Activated naive CD4-positive, alpha-beta T cell (primary cell): ENCODE data around the gene C19orf53.
"Not testable (repeated sequence)": the region's sequence is repeated elsewhere in the genome, so short reads cannot be mapped to it uniquely, and the experiment has no call there.

Source experiments
- DNase-seq, 4 experiments: peaks; one replicate each; lab custom pipeline; 2025; lab: John Stamatoyannopoulos, UW

The C19orf53 gene

DNA sequence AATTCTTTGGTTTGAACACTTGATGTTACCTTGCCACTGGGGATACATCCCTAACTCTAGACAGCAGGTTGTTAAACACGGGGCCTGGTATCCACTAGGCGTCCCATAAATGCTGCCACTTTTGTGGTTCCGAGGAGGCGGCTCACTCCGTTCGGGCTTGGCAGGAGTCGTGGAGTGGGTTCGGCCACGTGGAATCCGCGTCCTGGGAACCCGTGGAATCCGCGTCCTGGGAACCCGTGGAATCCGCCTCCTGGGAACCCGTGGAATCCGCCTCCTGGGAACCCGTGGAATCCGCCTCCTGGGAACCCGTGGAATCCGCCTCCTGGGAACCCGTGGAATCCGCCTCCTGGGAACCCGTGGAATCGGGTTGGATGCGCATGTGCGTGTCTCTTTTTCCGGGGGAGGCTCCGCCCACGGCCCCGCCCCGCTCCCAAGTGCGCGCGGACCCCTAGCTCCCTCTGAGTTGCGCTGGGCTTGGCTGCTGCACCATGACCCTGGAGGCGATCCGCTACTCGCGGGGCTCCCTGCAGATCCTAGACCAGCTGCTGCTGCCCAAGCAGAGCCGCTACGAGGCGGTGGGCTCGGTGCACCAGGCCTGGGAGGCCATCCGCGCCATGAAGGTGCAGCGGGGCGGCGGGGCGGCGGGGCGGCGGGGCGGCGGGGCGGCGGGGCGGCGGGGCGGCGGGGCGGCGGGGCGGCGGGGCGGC, 10.0 kb upstream of the C19orf53 start, which contains the start of gene MRI1:
TSS of gene MRI1 (plus strand) at position 422 of the 707 bp plus-strand sequence. CDS start at position 489, 67 bp downstream.
- peak in 3 of 4 experiments; percentile 20 to 56 (median 37) for DNase-seq

DNA sequence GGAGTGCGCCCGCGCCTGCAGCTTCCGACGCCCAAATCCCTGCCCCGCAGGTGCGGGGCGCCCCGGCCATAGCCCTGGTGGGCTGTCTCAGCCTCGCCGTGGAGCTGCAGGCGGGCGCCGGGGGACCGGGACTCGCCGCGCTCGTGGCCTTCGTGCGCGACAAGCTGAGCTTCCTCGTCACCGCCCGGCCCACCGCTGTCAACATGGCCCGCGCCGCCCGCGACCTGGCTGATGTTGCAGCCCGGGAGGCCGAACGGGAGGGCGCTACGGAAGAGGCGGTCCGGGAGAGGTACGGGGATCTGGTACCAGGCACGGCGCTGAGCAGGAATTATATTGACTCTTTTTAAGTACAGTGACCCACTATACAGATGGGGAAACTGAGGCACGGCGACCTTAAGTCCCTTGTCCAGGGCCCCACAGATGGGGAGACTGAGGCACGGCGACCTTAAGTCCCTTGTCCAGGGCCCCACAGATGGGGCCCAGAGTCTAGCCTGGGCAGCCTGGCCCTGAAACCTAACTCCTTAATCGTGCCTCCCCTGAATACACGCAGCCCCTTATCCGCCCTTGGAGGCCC, 9.3 kb upstream of the C19orf53 start:
- DNase-seq, result peak in 1 of 4 experiments; percentile 15

- no peak for DNase-seq
Observed at GRCh38 chr19:13765395-13766094, 8.7 kb upstream of the C19orf53 start.

- DNase-seq, result no peak
Observed at GRCh38 chr19:13766095-13766481, 8.2 kb upstream of the C19orf53 start.

DNA sequence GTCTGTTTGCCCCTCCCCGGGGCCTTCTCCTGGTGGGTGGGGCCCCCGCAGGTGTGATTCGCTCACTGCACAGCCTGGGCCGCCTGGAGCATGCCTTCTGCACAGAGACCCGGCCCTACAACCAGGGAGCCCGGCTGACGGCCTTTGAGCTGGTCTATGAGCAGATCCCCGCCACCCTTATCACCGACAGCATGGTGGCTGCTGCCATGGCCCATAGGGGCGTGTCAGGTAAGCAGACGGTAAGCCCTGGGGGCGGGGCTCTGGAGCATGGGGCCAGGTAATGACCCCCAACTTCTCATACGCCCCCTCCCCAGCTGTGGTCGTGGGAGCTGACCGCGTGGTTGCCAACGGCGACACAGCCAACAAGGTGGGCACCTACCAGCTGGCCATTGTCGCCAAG, 5.7 kb upstream of the C19orf53 start:
- DNase-seq, result no peak

DNA sequence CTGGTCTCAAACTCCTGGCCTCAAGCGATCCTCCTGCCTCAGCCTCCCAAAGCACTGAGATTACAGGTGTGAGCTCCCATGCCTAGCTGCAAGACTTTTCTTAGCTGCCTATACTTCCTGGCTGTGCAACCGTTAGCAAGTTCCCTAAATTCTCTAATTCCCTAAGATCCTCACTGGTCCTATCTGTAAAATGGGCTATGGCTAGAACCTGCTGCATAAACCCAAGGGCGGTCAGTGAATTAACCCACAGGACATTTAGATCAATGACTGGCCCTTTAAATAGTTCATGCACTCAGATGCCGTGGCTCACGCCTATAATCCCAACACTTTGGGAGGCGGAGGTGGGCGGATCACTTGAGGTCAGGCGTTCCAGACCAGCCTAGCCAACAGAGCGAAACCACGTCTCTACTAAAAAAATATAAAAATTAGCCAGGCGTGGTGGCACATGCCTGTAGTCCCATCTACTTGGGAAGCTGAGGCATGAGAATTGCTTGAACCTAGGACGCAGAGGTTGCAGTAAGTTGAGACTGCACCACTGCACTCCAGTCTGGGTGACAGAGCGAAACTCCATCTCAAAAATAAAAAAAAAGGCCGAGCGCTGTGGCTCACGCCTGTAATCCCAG, 4.1 kb upstream of the C19orf53 start:
- no peak for DNase-seq

GRCh38 chr19:13778398-13778797, 4.1 kb downstream of the C19orf53 start:
- DNase-seq, result no peak

DNA sequence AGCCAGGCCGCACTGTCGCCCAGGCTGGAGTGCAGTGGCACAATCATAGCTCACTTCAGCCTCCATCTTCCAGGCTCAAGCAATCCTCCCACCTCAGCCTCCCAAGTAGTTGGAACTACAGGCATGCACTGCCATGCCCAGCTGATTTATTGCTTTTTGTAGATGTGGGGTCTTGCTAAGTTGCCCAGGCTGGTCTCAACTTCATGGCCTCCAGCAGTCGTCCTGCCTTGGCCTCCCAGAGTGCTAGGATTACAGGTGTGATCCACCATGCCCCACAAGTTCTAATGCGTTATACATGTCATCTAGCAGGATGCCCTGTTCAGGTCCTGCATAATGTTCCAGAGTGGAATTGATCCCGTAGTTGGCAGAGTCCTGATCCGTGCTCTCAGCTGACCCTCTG, 4.6 kb downstream of the C19orf53 start:
- DNase-seq, result no peak

GRCh38 chr19:13779794-13780193, 5.5 kb downstream of the C19orf53 start:
- not testable (repeated sequence) for DNase-seq

- DNase-seq, result no peak
Observed at GRCh38 chr19:13781547-13781946, 7.3 kb downstream of the C19orf53 start.

DNA sequence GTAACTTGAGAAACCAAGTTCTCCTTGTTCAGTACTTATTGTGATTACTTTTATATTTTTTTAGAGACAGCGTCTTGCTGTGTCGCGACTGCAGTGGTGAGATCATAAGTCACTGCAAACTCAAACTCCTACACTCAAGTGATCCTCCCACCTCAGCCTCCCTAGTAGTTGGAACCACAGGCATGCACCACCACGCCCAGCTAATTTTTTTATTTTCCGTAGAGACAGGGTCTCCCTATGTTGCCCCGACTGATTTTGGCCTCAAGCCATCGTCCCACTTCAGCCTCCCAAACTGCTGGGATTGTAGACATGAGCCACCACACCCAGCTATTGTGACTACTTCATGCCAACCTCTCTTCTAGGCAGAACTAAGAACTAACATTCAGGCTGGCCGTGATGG, 8.3 kb downstream of the C19orf53 start:
- DNase-seq, result no peak

DNA sequence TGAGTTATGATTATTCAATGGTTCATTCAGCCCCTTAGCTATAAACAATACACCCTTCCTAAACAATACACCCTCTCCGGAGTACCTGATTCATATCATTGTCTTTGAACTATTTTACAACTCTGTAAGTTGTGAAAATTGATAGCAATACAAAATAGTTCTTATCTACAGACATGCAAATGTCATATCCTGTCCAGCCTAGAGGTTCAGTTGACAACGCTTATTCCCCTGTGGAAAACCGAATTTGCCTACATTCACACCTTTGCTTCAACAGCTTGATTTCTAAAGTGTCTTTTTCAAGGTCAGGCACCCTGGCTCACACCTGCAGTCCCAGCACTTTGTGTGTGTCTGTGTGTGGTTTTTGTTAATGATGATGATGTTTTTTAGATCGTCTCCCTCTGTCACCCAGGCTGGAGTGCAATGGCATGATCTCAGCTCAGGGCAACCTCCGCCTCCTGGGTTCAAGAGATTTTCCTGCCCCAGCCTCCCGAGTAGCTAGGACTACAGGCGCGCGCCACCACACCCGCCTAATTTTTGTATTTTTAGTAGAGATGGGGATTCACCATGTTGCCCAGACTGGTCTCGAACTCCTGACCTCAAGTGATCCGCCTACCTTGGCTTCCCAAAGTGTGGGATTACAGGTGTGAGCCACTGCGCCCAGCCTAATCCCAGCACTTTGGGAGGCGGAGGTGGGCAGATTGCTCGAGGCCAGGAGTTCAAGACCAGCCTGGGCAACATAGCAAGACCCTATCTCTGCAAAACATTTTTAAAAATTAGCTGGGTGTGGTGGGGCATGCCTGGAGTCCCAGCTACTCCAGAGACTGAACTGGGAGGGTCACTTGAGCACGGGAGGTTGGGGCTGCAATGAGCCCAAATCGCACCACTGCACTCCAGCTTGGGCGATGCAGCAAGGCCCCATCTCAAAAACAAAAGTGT, 9.6 kb downstream of the C19orf53 start:
- DNase-seq, result no peak

GRCh38 chr19:13784731-13785452, 10.6 kb downstream of the C19orf53 start:
- peak; percentile 20 to 71 (median 44) for DNase-seq

GRCh38 chr19:13788991-13789390, 14.7 kb downstream of the C19orf53 start:
- DNase-seq, result no peak

DNA sequence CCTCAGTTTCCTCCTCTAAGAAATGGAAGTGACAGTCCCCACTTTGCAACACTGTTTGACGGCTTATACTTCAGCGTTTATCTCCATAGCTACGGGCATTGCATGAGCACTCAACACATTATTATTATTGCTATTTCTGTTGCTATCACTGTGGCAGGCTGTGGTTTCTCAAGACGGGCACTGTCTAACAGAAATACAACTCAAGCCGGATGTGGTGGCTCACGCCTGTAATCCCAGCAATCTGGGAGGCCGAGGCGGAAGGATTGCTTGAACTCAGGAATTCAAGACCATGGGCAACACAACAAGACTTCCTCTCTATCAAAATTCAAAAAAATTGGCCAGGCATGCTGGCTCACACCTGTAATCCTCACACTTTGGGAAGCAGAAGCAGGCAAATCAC, 16.1 kb downstream of the C19orf53 start:
- DNase-seq, result no peak

GRCh38 chr19:13793317-13793716, 19.1 kb downstream of the C19orf53 start:
- DNase-seq, result not testable (repeated sequence)

DNA sequence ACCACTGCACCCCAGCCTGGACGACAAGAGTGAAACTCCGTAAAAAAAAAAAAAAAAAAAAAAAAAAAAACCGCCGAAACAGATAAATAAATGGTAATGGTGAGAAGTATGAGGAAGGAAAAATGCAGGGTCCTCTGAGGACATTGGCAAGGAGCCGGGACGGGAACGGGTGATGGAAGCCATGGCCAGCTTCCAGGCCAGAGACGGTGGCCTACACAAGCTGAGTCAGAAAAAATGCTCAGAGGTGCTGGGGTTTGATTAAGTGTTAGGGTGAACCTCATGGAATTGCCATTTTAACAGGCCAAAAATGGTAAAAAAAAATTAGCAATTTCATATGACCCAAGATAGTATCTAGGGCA, 20.1 kb downstream of the C19orf53 start:
- DNase-seq, result no peak

DNA sequence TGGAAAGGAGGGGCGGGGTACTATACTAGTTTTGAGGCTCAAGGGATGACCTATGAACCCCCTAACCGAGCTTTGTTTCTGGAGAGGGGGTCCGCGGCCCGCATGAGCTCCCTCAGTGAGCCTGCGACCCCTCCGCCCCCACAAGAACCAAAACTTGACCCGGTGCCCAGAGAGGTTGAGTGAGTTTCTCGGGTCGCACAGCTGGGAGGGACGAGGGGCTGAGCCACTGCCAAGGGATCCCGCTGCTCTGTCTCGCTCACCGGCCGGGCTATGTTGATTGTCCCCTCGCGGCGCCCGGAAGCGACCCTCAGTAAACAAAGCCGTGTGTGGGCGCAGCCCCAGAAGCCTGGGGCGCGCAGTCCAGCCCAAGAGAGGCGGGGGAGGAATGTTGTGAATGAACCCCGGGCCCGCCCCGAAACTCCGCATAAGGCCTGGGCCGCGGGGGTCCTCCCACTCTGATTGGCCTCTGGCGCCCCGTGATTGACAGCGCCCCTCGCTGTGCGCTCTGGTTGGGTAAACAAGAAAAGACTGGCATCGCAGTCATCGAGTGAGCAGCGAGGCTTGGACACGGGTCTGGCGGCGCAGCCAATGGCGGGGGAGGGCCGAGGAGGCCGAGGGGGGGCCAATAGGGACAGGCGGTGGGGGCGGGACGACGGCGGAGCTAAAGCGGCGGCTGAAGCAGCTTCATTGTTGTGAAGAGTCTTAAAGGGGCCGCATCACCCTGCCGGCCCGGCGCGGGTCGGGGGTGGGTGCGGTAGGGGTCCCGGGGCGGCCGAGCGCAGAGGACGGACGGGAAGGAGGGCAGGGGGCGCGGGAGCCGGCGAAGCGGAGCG, 20.7 kb downstream of the C19orf53 start, which contains the start of gene ZSWIM4:
TSS of gene ZSWIM4 (plus strand) at position 687 of the 833 bp plus-strand sequence. CDS start 206 bp downstream, outside the sequence.
- DNase-seq, result peak; percentile 72 to 83 (median 78)

DNA sequence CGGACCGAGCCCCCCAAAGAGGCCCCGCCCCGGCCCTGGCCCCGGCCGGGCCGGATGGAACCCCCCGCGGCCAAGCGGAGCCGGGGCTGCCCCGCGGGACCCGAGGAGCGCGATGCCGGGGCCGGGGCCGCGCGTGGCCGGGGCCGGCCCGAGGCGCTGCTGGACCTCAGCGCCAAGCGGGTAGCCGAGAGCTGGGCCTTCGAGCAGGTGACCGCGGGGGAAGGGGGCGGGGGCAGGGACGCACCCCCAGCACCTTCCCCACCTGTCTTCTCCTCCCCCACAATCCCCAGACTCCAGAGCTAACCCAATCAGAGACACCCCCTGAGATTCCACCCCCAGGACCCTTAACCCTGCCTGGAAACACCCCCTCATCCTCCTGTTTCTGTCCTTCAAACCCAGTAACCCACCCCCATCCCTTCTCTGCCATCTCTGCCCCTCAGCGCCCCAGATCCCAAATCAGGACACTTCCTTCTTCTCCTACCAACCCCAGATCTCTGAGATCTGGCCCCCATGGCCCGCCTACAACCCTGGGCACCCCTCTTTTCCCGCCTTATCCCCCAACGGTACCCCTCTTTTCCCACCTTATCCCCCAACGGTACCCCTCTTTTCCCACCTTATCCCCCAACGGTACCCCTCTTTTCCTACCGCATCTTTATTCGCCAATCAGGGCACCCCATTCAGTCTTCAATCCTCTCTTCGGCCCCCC, 21.5 kb downstream of the C19orf53 start:
- DNase-seq, result no peak
